KMS-11 (cell line): Measurements from ENCODE around the gene ATP6V1F.

Experiments
- H2AFZ ChIP-seq: fragments of 200-600 bp; sonication (generic); 2 replicates; pipeline ENCODE4 v1.6.1; 2016; ENCODE audit warnings: antibody characterized with exemption, mixed run types, low read depth
- H3K27ac ChIP-seq: fragments of 200-600 bp; sonication (generic); 2 replicates; pipeline ENCODE4 v1.6.1; 2016; ENCODE audit warnings: mild to moderate bottlenecking, mixed run types
- H3K27me3 ChIP-seq: fragments of 200-600 bp; sonication (generic); 2 replicates; pipeline ENCODE4 v1.6.1; 2017; ENCODE audit warnings: mild to moderate bottlenecking, low read depth, mixed run types, moderate library complexity; ENCODE audit not compliant: insufficient read depth
- H3K36me3 ChIP-seq: fragments of 200-600 bp; sonication (generic); 2 replicates; pipeline ENCODE4 v1.6.1; 2017; ENCODE audit warnings: mild to moderate bottlenecking, mixed run types; ENCODE audit not compliant: insufficient read depth
- H3K4me1 ChIP-seq: fragments of 200-600 bp; sonication (generic); 2 replicates; pipeline ENCODE4 v1.6.1; 2016; ENCODE audit warnings: mild to moderate bottlenecking, low read depth, mixed run types; ENCODE audit not compliant: poor library complexity, severe bottlenecking
- H3K4me2 ChIP-seq: fragments of 200-600 bp; sonication (generic); 2 replicates; pipeline ENCODE4 v1.7.0; 2016; ENCODE audit warnings: mild to moderate bottlenecking, mixed run types
- H3K4me3 ChIP-seq: fragments of 200-600 bp; sonication (generic); IDR thresholded peaks from 2 replicates; pipeline ENCODE4 v1.6.1; 2017; ENCODE audit warnings: low read depth, low read length, mixed read lengths; ENCODE audit not compliant: insufficient read depth
- H3K79me2 ChIP-seq: fragments of 200-600 bp; sonication (generic); 2 replicates; pipeline ENCODE4 v1.6.1; 2016; ENCODE audit warnings: low read depth, mixed run types; ENCODE audit not compliant: insufficient read depth
- H3K9ac ChIP-seq: fragments of 200-600 bp; sonication (generic); 2 replicates; pipeline ENCODE4 v1.6.1; 2016; ENCODE audit warnings: mild to moderate bottlenecking, mixed run types
- H4K20me1 ChIP-seq: fragments of 200-600 bp; sonication (generic); 2 replicates; pipeline ENCODE4 v1.6.1; 2016; ENCODE audit warnings: mild to moderate bottlenecking, mixed run types; ENCODE audit not compliant: insufficient read depth
- CTCF ChIP-seq: fragments of 200-600 bp; sonication (generic); conservative IDR thresholded peaks from 2 replicates; pipeline ENCODE4 v1.6.1; 2017; ENCODE audit warnings: low read depth, mild to moderate bottlenecking, antibody characterized with exemption, low read length, moderate library complexity, mixed read lengths

Gene ATP6V1F

GRCh38 chr7:128879461-128879938 lies 16.8 kb downstream of the ATP6V1F start:
- Histone ChIP-seq H3K4me3 (no peak overlapping the region), H3K27me3 (no peaks in the 10 kb centered on the region), H2AFZ (no peak overlapping the region), H3K4me1 (peaks cover 3% of the 10 kb centered on the region), H3K9ac (no peak overlapping the region), H3K4me2 (no peak overlapping the region), H3K27ac (no peak overlapping the region), H4K20me1 (no peaks in the 10 kb centered on the region), H3K36me3 (no peaks in the 10 kb centered on the region), H3K79me2 (no peaks in the 10 kb centered on the region)
- TF ChIP-seq CTCF: no peak

DNA sequence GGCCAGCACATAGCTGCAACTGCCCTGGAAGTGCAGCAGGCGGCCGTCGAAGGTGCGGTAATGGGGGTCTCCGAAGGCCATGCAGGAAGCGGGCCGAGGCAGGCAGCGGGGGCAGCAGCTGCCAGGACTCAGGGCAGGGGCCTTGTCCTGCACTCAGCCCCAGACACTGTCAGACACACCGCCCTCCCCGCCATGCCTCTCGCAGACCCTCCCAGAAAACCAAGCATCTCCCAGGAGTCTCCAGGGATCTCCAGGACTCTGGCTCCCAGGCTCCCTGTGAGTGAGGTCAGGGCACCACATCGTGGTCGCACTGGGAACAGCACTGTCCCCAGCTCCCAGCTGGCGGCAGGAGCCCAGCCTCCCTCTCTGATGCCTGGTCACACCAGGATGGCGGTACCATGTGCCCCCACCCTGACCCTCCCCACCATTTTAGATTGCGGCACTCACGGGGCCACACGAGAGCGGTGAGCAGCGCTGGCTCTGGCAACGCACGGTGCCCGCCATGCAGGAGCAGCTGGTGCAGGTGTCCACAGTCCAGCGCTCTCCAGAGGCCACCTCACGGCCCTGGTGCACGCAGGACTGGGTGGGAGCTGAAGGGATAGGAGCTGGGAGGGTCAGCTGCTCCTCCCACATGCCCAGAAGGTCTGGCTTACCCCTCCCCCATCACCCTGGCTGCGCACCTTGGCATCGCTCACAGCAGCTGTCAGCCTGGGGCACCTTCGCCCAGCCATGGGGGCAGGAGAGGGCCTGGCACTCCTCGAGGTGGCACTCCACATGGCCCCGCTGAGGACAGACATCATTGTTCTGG lies 17.5 kb downstream of the ATP6V1F start:
- Histone ChIP-seq H3K4me2 (no peak overlapping the region), H3K27me3 (no peaks in the 10 kb centered on the region), H3K4me1 (peaks cover 3% of the 10 kb centered on the region), H4K20me1 (no peaks in the 10 kb centered on the region), H3K4me3 (no peak overlapping the region), H2AFZ (no peak overlapping the region), H3K9ac (no peak overlapping the region), H3K36me3 (no peaks in the 10 kb centered on the region), H3K79me2 (no peaks in the 10 kb centered on the region), H3K27ac (no peak overlapping the region)
- no peak for TF ChIP-seq CTCF

GRCh38 chr7:128880791-128881457 lies 18.3 kb downstream of the ATP6V1F start:
- H3K27ac ChIP-seq: no peak overlapping the region

GRCh38 chr7:128881458-128882125 lies 18.9 kb downstream of the ATP6V1F start:
- no peaks in the 10 kb centered on the region for H3K36me3 ChIP-seq
- no peaks in the 10 kb centered on the region for H3K79me2 ChIP-seq
- no peak overlapping the region for H3K4me3 ChIP-seq
- no peak overlapping the region for H3K4me2 ChIP-seq
- no peak overlapping the region for H2AFZ ChIP-seq
- no peak for TF ChIP-seq CTCF
- H3K4me1 ChIP-seq: peaks cover 3% of the 10 kb centered on the region
- no peaks in the 10 kb centered on the region for H3K27me3 ChIP-seq
- H3K9ac ChIP-seq: no peak overlapping the region
- no peaks in the 10 kb centered on the region for H4K20me1 ChIP-seq
- no peak overlapping the region for H3K27ac ChIP-seq

More at GRCh38 chr7:128880791-128881457, 18.3 kb downstream of the ATP6V1F start:
- no peaks in the 10 kb centered on the region for H3K79me2 ChIP-seq
- no peak overlapping the region for H3K4me3 ChIP-seq
- no peak overlapping the region for H2AFZ ChIP-seq
- no peaks in the 10 kb centered on the region for H3K27me3 ChIP-seq
- H3K4me1 ChIP-seq: peaks cover 3% of the 10 kb centered on the region
- H3K36me3 ChIP-seq: no peaks in the 10 kb centered on the region
- H4K20me1 ChIP-seq: no peaks in the 10 kb centered on the region
- TF ChIP-seq CTCF: no peak
- H3K4me2 ChIP-seq: no peak overlapping the region
- no peak overlapping the region for H3K9ac ChIP-seq
